Coronary artery (tissue), 2 donors: Measurements from ENCODE around the gene GUCD1.
A peak's percentile ranks its signal among the peaks of the same experiment; 100 is the strongest.

Experiments
- DNase-seq: peaks from one replicate; pipeline ENCODE4 v3.0.0-alpha.2; 2017; ENCODE audit warnings: low spot score
- H3K27ac ChIP-seq, 2 donors: fragments of 200-600 bp; sonication (generic); one replicate each; pipeline ENCODE4 v1.5.1; 2016 to 2019
- H3K4me3 ChIP-seq: fragments of 200-600 bp; sonication (generic); 2 replicates; pipeline ENCODE4 v1.5.1; 2016; ENCODE audit warnings: mild to moderate bottlenecking, moderate library complexity
- TF ChIP-seq, protein P1 (sequence below): fragments of 200-600 bp; sonication (generic); IDR thresholded peaks from one replicate; pipeline ENCODE4 v1.5.1; 2019; ENCODE audit warnings: antibody characterized with exemption

GUCD1 gene

DNA sequence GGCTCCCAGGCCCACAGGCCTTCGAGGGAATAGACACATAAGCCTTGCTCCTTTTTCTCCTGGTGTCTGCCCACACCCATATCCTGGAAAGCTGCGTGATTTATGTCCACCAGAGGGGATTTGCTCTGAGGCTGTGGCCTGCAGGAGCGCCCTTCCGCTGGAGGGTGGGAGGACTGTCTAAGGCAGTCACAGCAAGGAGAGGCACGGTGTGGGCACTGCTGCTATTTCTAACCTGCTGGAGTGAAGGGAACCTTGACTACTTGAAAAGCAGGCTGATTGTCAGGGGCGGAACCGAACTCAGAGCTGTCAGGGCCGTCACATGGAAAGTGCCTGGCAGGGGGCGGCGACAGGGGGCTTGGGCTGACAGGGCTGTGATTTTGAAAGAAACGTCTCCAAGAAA, 56.1 kb downstream of the GUCD1 start:
- Histone ChIP-seq H3K27ac (no peak overlapping the region), H3K4me3 (no peak overlapping the region)
- TF ChIP-seq, protein P1, sequence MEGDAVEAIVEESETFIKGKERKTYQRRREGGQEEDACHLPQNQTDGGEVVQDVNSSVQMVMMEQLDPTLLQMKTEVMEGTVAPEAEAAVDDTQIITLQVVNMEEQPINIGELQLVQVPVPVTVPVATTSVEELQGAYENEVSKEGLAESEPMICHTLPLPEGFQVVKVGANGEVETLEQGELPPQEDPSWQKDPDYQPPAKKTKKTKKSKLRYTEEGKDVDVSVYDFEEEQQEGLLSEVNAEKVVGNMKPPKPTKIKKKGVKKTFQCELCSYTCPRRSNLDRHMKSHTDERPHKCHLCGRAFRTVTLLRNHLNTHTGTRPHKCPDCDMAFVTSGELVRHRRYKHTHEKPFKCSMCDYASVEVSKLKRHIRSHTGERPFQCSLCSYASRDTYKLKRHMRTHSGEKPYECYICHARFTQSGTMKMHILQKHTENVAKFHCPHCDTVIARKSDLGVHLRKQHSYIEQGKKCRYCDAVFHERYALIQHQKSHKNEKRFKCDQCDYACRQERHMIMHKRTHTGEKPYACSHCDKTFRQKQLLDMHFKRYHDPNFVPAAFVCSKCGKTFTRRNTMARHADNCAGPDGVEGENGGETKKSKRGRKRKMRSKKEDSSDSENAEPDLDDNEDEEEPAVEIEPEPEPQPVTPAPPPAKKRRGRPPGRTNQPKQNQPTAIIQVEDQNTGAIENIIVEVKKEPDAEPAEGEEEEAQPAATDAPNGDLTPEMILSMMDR: no peak
- DNase-seq: no peak

DNA sequence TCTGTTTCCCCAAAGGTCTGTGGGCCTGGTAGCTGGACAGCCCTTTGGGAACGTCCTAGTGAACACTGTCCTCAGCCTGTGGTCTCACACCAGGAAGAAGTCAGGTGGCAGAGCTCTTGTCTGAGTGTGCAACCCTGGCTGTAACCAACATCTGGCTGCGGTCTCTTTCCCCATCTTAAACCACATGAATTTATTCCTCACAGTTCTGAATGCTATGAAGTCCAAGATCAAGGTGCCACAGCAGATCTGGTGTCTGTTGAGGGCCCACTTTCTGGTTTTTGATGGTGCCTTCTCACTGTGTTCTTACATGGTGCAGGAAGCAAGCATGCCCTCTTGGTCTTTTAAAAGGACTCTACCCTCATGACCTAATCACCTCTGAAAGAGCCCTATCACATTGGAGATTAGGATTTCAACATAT, 57.1 kb downstream of the GUCD1 start:
- H3K4me3 ChIP-seq: no peak overlapping the region
- DNase-seq: no peak

DNA sequence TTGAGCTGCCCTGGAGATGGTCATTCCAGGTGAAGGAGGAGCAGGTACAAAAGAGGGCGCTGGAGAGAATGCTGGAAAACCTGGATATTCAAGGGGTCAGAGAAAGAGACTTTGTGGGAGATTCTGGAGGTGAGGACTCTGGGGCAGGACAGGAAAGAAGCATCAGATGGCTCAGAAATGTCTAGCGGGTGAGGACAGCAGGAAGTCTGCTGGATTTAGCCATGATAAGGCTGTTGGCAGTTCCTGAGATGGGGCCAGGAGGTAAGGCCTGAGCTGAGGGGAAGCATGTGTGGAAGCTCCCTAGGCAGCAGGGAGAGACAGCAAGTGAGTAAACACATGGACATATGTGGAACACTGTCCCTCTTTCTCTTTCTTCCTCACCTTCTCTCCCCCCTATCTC, 58.3 kb downstream of the GUCD1 start:
- no peak for DNase-seq
- TF ChIP-seq, protein P1: no peak
- no peak overlapping the region for H3K27ac ChIP-seq
- H3K4me3 ChIP-seq: no peak overlapping the region

More for the DNA sequence above, 57.1 kb downstream of the GUCD1 start:
- TF ChIP-seq, protein P1: no peak
- H3K27ac ChIP-seq: no peak overlapping the region

DNA sequence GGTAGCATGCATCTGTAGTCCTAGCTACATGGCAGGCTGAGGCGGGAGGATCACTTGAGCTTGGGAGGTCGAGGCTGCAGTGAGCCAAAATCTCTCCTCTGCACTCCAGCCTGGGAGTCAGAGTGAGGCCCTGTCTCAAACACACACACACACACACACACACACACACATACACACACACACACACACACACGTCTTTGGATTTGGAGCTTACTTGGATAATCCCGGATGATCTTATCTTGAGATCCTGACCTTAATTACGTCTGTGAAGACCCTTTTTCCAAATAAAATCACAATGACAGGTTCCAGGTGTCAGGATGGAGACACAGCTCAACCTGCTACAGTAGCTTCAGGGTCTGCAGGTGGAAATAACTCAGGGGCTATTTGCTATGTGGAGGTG, 58.7 kb downstream of the GUCD1 start:
- Histone ChIP-seq H3K4me3 (no peak overlapping the region), H3K27ac (no peak overlapping the region)
- no peak for DNase-seq
- TF ChIP-seq, protein P1: no peak

DNA sequence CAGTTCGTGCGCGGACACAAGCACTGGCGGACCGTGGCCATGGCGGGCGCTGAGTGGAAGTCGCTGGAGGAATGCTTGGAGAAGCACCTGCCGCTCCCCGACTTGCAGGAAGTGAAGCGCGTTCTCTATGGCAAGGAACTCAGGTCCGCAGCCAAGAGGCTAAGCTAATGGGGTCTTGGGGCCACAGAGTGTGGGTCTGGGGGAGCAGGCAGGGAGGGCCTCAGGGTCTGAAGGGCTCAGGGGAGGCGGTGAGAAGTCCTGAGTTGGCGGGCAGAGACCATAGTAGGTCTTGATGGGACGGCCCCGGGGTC, 59.6 kb downstream of the GUCD1 start:
- no peak overlapping the region for H3K4me3 ChIP-seq
- H3K27ac ChIP-seq: no peak overlapping the region
- no peak for DNase-seq
- TF ChIP-seq, protein P1: no peak

DNA sequence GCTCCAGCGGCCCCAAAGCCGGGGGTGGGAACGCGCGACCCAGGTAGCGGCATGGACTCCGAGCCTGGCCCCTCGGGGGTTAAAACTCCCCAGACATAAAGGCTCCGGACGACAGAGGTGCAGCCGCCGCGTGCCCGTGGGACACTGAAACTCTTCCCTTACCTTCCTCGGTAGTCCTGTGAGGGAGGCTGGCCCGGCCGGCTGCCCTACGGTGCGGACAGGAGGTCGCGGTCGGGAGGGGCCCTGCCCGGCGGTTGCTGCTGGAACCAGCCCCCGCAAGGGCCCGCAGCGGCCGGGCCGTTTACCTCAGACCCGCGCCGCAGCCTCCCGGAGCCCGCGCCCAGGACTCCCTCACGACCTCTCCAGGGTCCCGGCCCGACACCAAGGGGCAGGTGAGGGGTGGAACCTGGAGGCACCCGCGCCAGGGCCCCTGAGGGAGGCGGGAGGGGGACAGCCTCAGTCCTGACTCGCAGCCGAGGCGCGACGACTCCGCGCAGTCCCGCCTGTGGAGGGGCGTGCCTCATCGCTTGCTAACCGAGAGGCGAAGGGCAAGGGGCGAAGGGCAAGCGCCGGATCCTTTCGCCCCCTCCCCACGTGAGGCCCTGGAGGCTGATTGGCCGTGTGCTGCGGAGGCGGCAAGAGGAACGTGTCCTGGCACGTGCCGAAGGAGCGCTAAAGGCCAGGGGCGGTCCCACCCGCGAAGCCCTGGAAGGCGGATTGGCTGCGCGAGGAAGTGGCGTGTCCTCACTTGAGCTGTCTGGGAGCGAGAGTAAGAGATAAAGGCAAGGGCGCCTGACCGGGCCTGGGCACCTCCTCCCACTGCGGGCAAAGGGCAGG, 60.2 kb downstream of the GUCD1 start, which contains the start of gene UPB1:
TSS of gene UPB1 (plus strand) at position 805 of the 837 bp plus-strand sequence. CDS start 72 bp downstream, outside the sequence.
- Histone ChIP-seq H3K27ac (no peak within 1 kb of the TSS), H3K4me3 (peak within 1 kb of the TSS; percentile 63)
- TF ChIP-seq, protein P1: no peak
- DNase-seq: no peak

DNA sequence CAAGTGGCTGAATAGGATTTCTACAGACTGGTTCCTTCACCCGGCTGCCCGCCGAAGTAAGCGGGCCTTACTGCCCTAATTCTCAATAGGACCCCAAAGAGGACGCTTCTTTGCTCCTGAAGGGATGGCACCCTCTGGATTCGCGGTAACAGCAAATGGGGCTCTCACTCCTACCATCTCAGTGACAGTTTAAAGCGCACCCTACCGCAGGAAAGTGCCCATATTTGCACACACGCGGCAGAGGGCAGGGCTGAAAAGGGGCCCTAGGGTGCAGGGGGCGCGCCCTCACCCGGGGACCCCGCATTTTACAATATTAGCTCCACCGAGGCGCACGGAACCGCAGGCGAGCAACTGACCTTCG, 60.8 kb downstream of the GUCD1 start:
- Histone ChIP-seq H3K27ac (no peak overlapping the region), H3K4me3 (peak overlapping the region; percentile 63)
- no peak for DNase-seq
- TF ChIP-seq, protein P1: no peak
